Fibroblast of mammary gland (primary cell): ENCODE measurements around the gene TADA2B.
"Not testable (repeated sequence)": the region's sequence is repeated elsewhere in the genome, so short reads cannot be mapped to it uniquely, and the experiment has no call there.

Experiments used
- DNase-seq: peaks from one replicate; pipeline ENCODE4 v3.0.0-alpha.2; 2010; ENCODE audit warnings: low read depth
- H3K4me3 ChIP-seq: 2 replicates; pipeline ENCODE4 v1.5.1; 2011; ENCODE audit warnings: low read depth, mild to moderate bottlenecking, low read length, moderate library complexity; ENCODE audit not compliant: control insufficient read depth
- TF ChIP-seq, protein P1 (sequence below): conservative IDR thresholded peaks from 2 replicates; pipeline ENCODE4 v1.5.1; 2011; ENCODE audit warnings: low read depth, low read length, inconsistent platforms; ENCODE audit not compliant: control insufficient read depth, insufficient read depth

Gene TADA2B

GRCh38 chr4:7073526-7074390, 30.6 kb downstream of the TADA2B start:
- TF ChIP-seq, protein P1, sequence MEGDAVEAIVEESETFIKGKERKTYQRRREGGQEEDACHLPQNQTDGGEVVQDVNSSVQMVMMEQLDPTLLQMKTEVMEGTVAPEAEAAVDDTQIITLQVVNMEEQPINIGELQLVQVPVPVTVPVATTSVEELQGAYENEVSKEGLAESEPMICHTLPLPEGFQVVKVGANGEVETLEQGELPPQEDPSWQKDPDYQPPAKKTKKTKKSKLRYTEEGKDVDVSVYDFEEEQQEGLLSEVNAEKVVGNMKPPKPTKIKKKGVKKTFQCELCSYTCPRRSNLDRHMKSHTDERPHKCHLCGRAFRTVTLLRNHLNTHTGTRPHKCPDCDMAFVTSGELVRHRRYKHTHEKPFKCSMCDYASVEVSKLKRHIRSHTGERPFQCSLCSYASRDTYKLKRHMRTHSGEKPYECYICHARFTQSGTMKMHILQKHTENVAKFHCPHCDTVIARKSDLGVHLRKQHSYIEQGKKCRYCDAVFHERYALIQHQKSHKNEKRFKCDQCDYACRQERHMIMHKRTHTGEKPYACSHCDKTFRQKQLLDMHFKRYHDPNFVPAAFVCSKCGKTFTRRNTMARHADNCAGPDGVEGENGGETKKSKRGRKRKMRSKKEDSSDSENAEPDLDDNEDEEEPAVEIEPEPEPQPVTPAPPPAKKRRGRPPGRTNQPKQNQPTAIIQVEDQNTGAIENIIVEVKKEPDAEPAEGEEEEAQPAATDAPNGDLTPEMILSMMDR = no peak
- no peak overlapping the region for H3K4me3 ChIP-seq
- peak; percentile 56 for DNase-seq

GRCh38 chr4:7074426-7074825, 31.3 kb downstream of the TADA2B start:
- H3K4me3 ChIP-seq = no peak overlapping the region
- no peak for DNase-seq
- TF ChIP-seq, protein P1 = no peak

GRCh38 chr4:7075962-7076695, 33.0 kb downstream of the TADA2B start:
- H3K4me3 ChIP-seq = no peak overlapping the region
- DNase-seq = no peak

GRCh38 chr4:7076696-7077082, 33.5 kb downstream of the TADA2B start:
- H3K4me3 ChIP-seq = no peak overlapping the region
- TF ChIP-seq, protein P1 = no peak
- no peak for DNase-seq

More at GRCh38 chr4:7075962-7076695, 33.0 kb downstream of the TADA2B start:
- TF ChIP-seq, protein P1 = no peak

DNA sequence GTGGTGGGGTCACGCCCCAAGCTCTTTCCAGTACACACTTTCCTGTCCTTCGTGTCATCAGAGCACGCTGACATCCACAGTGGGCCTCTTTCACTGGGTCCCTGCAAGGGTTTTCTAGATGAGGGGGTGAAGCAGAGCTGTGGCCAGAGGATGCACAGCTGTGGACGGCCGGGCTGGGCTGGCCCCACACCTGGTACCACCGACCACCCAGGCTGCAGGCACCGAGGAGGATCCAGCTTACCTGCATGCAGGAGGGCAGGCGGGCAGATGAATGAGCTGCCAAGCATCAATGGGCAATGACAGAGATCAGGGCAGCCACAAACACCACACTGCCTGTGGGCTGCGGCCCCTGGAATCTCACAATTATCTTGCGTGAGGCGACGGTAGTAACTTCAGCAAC, 34.2 kb downstream of the TADA2B start:
- TF ChIP-seq, protein P1 = no peak
- DNase-seq = no peak
- no peak overlapping the region for H3K4me3 ChIP-seq

DNA sequence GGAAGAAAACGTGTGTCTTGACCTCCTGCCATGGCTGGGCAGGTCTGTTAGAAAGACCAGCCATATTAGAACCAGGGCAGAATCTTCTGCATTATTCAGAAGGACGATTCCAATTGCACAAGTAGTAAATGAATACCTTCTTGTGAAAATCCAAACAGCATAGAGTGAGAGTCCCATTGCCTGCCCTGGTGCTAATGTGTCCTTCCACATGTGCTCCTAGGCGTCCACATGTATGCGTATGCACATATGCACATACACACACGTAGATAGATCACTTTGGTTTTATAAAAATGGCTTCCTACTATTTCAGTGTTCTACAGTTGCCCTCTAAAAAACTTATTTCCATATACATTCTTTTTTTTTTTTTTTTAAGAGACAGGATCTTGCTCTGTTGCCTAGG, 34.9 kb downstream of the TADA2B start:
- DNase-seq = no peak
- TF ChIP-seq, protein P1 = no peak
- no peak overlapping the region for H3K4me3 ChIP-seq

- not testable (repeated sequence) for H3K4me3 ChIP-seq, DNase-seq
These were observed 36.3 kb downstream of the TADA2B start for GRCh38 chr4:7079483-7079882.

DNA sequence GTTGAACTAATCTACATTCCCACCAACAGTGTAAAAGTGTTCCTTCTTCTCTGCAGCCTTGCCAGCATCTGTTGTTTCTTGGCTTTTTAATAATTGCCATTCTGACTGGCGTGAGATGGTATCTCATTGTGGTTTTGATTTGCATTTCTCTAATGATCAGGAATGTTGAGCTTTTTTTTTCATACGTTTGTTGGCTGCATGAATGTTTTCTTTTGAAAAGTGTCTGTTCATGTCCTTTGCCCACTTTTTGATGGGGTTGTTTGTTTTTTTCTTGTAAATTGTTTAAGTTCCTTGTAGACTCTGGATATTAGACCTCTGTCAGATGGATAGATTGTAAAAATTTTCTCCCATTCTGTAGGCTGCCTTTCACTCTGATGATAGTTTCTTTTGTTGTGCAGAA, 36.7 kb downstream of the TADA2B start:
- DNase-seq, H3K4me3 ChIP-seq: not testable (repeated sequence)
